Activated T-cell treated with anti-CD3 and anti-CD28 coated beads, Interleukin-2, amount 50 U/mL, for 72 hours (primary cell): ENCODE measurements around the gene ADGRG7. TPM values are rescaled to one million over a fixed set of nuclear protein-coding genes. Genes with fewer than 3 reads are reported as not detected.

ENCODE experiments used
- ATAC-seq, 2 donors: fragments of 150-1000 bp; cut with Tn5 transposase; replicated peaks in 1 of 2; 2 replicates each; pipeline ENCODE4 v1.10.0; 2021; ENCODE audit warnings: moderate library complexity in 2 of 2, mild to moderate bottlenecking in 1 of 2
- DNase-seq, 2 donors: peaks; one replicate each; pipeline ENCODE4 v3.0.0; 2021 to 2022; ENCODE audit warnings: mixed read lengths in 1 of 2
- H3K27ac Mint-ChIP-seq: one replicate; pipeline ENCODE4 v1.8.0; 2022; ENCODE audit warnings: mild to moderate bottlenecking, moderate library complexity, mixed read lengths
- H3K27me3 Mint-ChIP-seq: one replicate; pipeline ENCODE4 v1.8.0; 2022; ENCODE audit warnings: low read depth, mixed read lengths
- H3K36me3 Mint-ChIP-seq, 2 donors: one replicate each; pipeline ENCODE4 v1.8.0; 2022; ENCODE audit warnings: mixed read lengths in 2 of 2, mild to moderate bottlenecking in 1 of 2; ENCODE audit not compliant: insufficient read depth in 2 of 2
- H3K4me1 Mint-ChIP-seq: one replicate; pipeline ENCODE4 v1.8.0; 2022; ENCODE audit warnings: low read depth, mixed read lengths
- H3K4me3 Mint-ChIP-seq, 2 donors: one replicate each; pipeline ENCODE4 v1.8.0; 2022; ENCODE audit warnings: mild to moderate bottlenecking in 2 of 2, mixed read lengths in 2 of 2, moderate library complexity in 2 of 2
- H3K9me3 Mint-ChIP-seq, 2 donors: one replicate each; pipeline ENCODE4 v1.8.0; 2022; ENCODE audit warnings: mixed read lengths in 2 of 2
- total RNA-seq, 2 donors: library from RNA; stranded (reverse); gene quantifications; one replicate each; pipeline ENCODE4 v1.2.3, GENCODE V29; 2022

The ADGRG7 gene
- not detected for total RNA-seq

DNA sequence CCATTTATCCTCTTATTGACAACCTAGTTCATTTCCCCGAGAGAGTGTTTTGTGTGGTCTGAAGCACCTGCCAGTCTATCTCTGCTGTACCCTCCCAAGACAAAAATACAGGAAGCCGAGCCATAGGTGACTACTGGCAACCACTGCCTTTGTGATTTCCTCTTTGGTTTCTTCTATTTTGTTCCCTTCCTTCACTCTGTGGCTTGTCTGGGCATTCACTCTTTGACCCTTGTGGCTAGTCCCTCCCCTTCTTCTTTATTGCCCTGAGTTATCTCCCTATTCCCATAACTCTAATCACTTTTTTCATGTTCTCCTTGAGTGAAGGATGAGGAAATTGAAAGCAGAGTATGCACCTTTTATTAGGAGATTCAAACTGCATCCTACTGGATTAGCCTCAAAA lies at the start of gene ADGRG7:
ADGRG7 (plus strand) TSS at position 297 of the 400 bp plus-strand sequence. CDS start 256 bp downstream, outside the sequence.
- H3K4me1 Mint-ChIP-seq: peaks cover 5% of the 10 kb centered on the region

DNA sequence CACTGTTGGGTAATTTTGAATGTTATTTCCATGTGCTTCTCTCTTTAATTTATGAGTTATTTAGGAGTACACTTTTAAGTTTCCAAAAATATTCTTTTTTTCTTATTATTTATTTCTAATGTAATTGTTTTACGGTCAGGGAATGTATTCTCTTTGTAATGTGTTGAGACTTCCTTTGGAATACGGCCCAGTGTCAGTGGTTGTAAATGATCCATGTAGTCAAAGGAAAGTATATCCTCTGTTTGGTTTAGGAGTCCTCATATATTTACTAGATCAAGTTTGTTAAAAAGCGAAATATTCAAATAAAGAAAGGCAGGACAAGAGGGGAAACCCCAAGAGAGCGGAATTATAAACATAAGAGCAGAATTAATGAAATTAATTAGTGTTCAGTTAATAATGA lies 49.0 kb upstream of the ADGRG7 start:
- Mint-ChIP-seq H3K27me3 (no peaks in the 10 kb centered on the region), H3K4me3 (no peak overlapping the region), H3K9me3 (no peaks in the 10 kb centered on the region), H3K4me1 (peaks cover 5% of the 10 kb centered on the region), H3K36me3 (no peaks in the 10 kb centered on the region), H3K27ac (no peak overlapping the region)
- DNase-seq (no peak), ATAC-seq (no peak)

More for the DNA sequence above, at the start of gene ADGRG7:
- Mint-ChIP-seq H3K9me3 (no peaks in the 10 kb centered on the region), H3K4me3 (no peak within 1 kb of the TSS), H3K27ac (no peak within 1 kb of the TSS), H3K36me3 (no peaks in the 10 kb centered on the region), H3K27me3 (peaks cover 23% of the 10 kb centered on the region)
- no peak for DNase-seq
- no peak for ATAC-seq

DNA sequence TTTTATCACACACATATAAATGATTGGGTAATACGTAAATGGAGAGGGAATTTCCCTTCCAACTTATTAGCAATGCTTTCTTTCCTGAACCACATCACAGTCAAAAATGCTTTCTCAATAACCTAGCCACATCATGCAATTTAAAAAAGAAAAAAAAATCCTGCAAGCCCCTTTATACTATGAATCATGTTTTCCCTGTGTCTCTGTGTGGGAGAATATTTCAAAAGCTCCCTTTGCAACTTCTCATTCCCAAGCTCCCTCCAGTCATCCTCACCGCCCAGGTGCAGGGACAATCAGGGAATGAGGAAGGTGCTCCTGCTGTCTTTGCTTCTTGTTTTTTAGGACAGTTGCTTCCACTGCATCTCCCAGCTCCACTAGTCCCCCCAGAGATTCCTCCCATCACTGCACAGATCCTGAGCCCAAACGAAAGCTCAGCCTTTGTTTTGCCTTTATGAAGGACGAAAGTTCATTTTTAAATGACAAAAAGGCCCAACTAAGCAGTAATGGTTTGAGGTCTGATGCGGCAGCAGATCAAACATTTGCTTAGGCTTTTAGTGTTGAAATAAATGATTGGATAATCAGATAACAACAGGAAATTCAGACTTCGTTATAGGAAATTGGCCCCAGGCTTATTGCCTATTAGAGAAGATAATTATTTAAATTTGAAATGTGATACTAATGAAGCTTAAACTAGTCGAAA lies 47.8 kb upstream of the ADGRG7 start:
- Mint-ChIP-seq H3K4me1 (peaks cover 5% of the 10 kb centered on the region), H3K36me3 (no peaks in the 10 kb centered on the region), H3K27me3 (no peaks in the 10 kb centered on the region), H3K4me3 (no peak overlapping the region), H3K27ac (no peak overlapping the region), H3K9me3 (no peaks in the 10 kb centered on the region)
- ATAC-seq (no peak), DNase-seq (no peak)

DNA sequence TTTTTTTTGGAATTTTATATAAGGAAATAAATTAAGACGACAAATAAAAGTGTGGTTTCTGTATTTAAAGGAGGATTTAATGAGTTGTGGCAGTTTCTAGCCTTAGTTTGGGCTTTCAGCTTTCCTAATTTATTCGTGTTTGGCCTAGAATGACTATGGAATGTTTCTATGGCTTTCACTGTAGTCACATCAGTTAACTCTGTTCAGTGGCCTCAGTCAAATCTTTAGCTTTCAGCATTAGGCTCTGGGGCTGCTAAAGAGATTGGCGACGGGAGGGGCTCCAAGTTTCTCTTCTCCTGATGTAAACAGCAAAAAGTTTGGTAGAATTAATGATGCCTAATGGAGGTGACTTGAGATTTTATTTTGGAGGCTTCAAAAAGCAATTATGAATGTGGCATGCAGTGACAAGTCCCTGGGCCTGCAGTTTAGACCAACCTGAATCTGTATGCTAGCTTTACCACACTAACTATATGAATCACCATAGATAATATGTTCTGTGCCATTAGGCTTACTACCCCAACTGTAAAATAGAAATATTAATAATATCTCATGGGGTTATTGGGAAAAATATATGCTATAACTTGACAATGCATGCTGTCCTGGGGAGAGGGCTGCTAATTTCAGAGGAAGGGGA lies 47.1 kb upstream of the ADGRG7 start:
- Mint-ChIP-seq H3K4me3 (no peak overlapping the region), H3K36me3 (no peaks in the 10 kb centered on the region), H3K27me3 (no peaks in the 10 kb centered on the region), H3K4me1 (peaks cover 5% of the 10 kb centered on the region), H3K9me3 (no peaks in the 10 kb centered on the region), H3K27ac (no peak overlapping the region)
- no peak for DNase-seq
- no peak for ATAC-seq

- Mint-ChIP-seq H3K27ac (no peak overlapping the region), H3K9me3 (no peaks in the 10 kb centered on the region), H3K4me1 (peaks cover 5% of the 10 kb centered on the region), H3K4me3 (no peak overlapping the region), H3K27me3 (no peaks in the 10 kb centered on the region), H3K36me3 (no peaks in the 10 kb centered on the region)
- DNase-seq (no peak), ATAC-seq (no peak)
Observed at GRCh38 chr3:100563228-100563627, 46.2 kb upstream of the ADGRG7 start.

DNA sequence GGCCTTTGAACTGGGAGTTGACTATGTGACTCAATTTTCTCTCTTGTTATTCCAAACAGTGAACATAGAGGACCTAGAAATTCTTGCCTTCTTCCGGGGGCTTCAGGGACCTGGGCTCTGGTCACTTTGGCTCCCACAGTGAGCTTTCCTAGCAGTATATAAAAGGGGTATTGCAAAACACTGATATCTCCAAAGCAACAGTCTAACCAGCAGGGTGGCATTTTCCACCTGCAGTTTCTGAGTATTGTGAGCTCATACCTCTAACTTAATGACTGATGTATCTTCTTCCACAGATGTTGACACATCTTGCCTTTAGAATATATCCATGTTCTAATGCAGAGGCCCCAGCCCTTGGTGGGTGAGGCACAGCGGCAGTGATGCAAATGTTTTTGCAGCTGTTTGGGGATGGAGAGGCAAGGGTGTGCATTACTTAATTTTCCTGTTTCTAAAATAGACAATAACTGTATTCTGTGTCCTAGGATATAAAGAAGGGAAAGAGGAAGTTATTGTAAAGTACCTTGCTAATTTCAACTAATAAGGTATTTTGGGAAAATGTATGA lies 45.7 kb upstream of the ADGRG7 start:
- Mint-ChIP-seq H3K27me3 (no peaks in the 10 kb centered on the region), H3K27ac (no peak overlapping the region), H3K36me3 (no peaks in the 10 kb centered on the region), H3K9me3 (no peaks in the 10 kb centered on the region), H3K4me3 (no peak overlapping the region), H3K4me1 (peaks cover 5% of the 10 kb centered on the region)
- no peak for DNase-seq
- no peak for ATAC-seq

- peaks cover 7% of the 10 kb centered on the region for H3K27me3 Mint-ChIP-seq
- H3K27ac Mint-ChIP-seq: no peak overlapping the region
- no peaks in the 10 kb centered on the region for H3K36me3 Mint-ChIP-seq
- ATAC-seq: no peak
- H3K4me3 Mint-ChIP-seq: no peak overlapping the region
- H3K4me1 Mint-ChIP-seq: no peaks in the 10 kb centered on the region
- no peak for DNase-seq
- no peaks in the 10 kb centered on the region for H3K9me3 Mint-ChIP-seq
Observed at GRCh38 chr3:100570811-100571210, 38.6 kb upstream of the ADGRG7 start.

GRCh38 chr3:100574536-100574935 lies 34.9 kb upstream of the ADGRG7 start:
- no peak for ATAC-seq
- no peak overlapping the region for H3K27ac Mint-ChIP-seq
- no peaks in the 10 kb centered on the region for H3K4me1 Mint-ChIP-seq
- H3K36me3 Mint-ChIP-seq: no peaks in the 10 kb centered on the region
- H3K4me3 Mint-ChIP-seq: no peak overlapping the region
- DNase-seq: no peak
- H3K9me3 Mint-ChIP-seq: no peaks in the 10 kb centered on the region
- peaks cover 7% of the 10 kb centered on the region for H3K27me3 Mint-ChIP-seq

- Mint-ChIP-seq H3K9me3 (no peaks in the 10 kb centered on the region), H3K36me3 (no peaks in the 10 kb centered on the region), H3K27ac (no peak overlapping the region), H3K4me3 (no peak overlapping the region), H3K27me3 (peaks cover 7% of the 10 kb centered on the region), H3K4me1 (no peaks in the 10 kb centered on the region)
- DNase-seq (no peak), ATAC-seq (no peak)
Observed at GRCh38 chr3:100575704-100576103, 33.7 kb upstream of the ADGRG7 start.

- no peak for ATAC-seq
- no peak overlapping the region for H3K4me3 Mint-ChIP-seq
- no peaks in the 10 kb centered on the region for H3K36me3 Mint-ChIP-seq
- H3K9me3 Mint-ChIP-seq: no peaks in the 10 kb centered on the region
- no peak for DNase-seq
- peaks cover 7% of the 10 kb centered on the region for H3K27me3 Mint-ChIP-seq
- no peak overlapping the region for H3K27ac Mint-ChIP-seq
- H3K4me1 Mint-ChIP-seq: no peaks in the 10 kb centered on the region
Observed at GRCh38 chr3:100577382-100578008, 31.9 kb upstream of the ADGRG7 start.

DNA sequence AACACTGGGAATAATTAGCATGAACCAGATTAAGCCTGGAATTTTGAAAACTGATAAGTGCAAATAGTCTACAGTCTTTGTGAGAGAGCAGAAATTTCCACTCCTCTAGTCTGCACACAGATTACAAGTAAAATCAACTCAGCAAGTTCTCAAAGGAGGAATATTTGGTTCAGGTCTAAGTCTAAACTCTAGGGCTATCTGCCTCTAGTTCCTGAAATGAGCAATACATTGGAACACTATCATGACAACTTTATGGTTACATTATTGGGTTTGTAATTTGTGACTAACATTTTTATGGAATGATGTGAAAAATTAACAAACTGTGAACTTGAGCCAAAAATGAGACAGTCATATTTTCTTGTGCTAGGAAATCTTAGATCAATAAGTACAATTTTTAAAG lies 30.8 kb upstream of the ADGRG7 start:
- peaks cover 7% of the 10 kb centered on the region for H3K27me3 Mint-ChIP-seq
- no peak for DNase-seq
- no peaks in the 10 kb centered on the region for H3K36me3 Mint-ChIP-seq
- H3K4me3 Mint-ChIP-seq: no peak overlapping the region
- no peaks in the 10 kb centered on the region for H3K4me1 Mint-ChIP-seq
- no peak overlapping the region for H3K27ac Mint-ChIP-seq
- no peaks in the 10 kb centered on the region for H3K9me3 Mint-ChIP-seq
- no peak for ATAC-seq

DNA sequence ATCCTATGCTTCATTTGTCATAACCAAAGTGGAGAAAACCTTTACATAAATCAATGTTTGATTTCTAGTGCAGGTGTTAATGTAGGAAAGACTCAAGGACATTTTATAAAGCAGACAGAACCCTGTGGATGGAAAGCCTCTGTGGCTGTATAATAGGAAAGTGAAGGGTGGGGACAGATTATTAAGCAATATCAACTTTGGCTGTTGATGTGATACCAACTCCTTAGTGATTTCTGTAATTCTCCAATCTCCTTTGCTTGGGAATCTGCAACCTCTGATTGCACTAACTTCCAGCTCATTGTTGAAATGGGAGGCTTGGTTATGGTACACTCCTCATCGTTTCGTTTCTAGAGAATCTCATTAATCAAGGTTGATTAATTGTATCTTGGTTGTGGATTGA lies 29.3 kb upstream of the ADGRG7 start:
- Mint-ChIP-seq H3K4me3 (no peak overlapping the region), H3K9me3 (no peaks in the 10 kb centered on the region), H3K27ac (no peak overlapping the region), H3K27me3 (no peaks in the 10 kb centered on the region), H3K4me1 (no peaks in the 10 kb centered on the region), H3K36me3 (no peaks in the 10 kb centered on the region)
- ATAC-seq (no peak), DNase-seq (no peak)

DNA sequence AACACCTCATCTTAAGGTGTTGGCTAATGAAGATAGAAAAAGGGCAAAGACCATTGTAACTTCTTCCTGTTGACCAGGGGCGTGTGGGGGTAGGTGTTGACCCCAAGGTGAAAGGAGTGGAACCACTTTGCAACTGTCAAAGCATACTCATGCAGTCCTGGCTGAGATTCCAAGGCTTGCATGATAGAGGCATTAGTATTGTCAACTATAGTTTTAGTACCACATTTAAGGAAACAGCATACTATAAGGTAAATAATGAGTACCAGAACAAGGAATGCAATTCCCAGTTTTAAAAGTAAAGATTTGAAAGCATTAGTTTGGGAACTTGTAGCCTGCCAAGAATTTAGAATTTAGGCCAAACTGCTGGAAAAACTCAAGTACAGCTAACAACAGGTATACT lies 27.8 kb upstream of the ADGRG7 start:
- Mint-ChIP-seq H3K4me1 (no peaks in the 10 kb centered on the region), H3K27ac (no peak overlapping the region), H3K27me3 (no peaks in the 10 kb centered on the region), H3K4me3 (no peak overlapping the region), H3K36me3 (no peaks in the 10 kb centered on the region), H3K9me3 (no peaks in the 10 kb centered on the region)
- ATAC-seq (no peak), DNase-seq (no peak)
